Raji (cell line): ENCODE measurements around the gene DPP10.

Experiments used
- POLR2A ChIP-seq: IDR thresholded peaks from 2 replicates; pipeline ENCODE4 v1.6.1; 2011; ENCODE audit warnings: low read depth, low read length, control low read depth; ENCODE audit not compliant: insufficient read depth

DPP10 gene

GRCh38 chr2:115654362-115654761 is 1211.9 kb downstream of the DPP10 start:
- TF ChIP-seq POLR2A = no peak

GRCh38 chr2:115678129-115678528 is 1235.7 kb downstream of the DPP10 start:
- no peak for TF ChIP-seq POLR2A

- no peak for TF ChIP-seq POLR2A
These were observed 1241.9 kb downstream of the DPP10 start for GRCh38 chr2:115684345-115684744.

- TF ChIP-seq POLR2A = no peak
These were observed 1249.0 kb downstream of the DPP10 start for GRCh38 chr2:115691409-115691808.

- no peak for TF ChIP-seq POLR2A
These were observed 1252.2 kb downstream of the DPP10 start for GRCh38 chr2:115694651-115695050.

- TF ChIP-seq POLR2A = no peak
These were observed 1290.8 kb downstream of the DPP10 start for GRCh38 chr2:115733190-115733775.

GRCh38 chr2:115738111-115738510 is 1295.7 kb downstream of the DPP10 start:
- TF ChIP-seq POLR2A = no peak

GRCh38 chr2:115739574-115739973 is 1297.1 kb downstream of the DPP10 start:
- TF ChIP-seq POLR2A = no peak

GRCh38 chr2:115746151-115746550 is 1303.7 kb downstream of the DPP10 start:
- no peak for TF ChIP-seq POLR2A

- TF ChIP-seq POLR2A = no peak
These were observed 1314.8 kb downstream of the DPP10 start for GRCh38 chr2:115757286-115757685.

- TF ChIP-seq POLR2A = no peak
These were observed 1321.2 kb downstream of the DPP10 start for GRCh38 chr2:115763601-115764000.

- TF ChIP-seq POLR2A = no peak
These were observed 1329.1 kb downstream of the DPP10 start for GRCh38 chr2:115771516-115771915.

GRCh38 chr2:115774361-115774760 is 1331.9 kb downstream of the DPP10 start:
- TF ChIP-seq POLR2A = no peak

- TF ChIP-seq POLR2A = no peak
These were observed 1336.7 kb downstream of the DPP10 start for GRCh38 chr2:115779085-115779632.

- no peak for TF ChIP-seq POLR2A
These were observed 1339.8 kb downstream of the DPP10 start for GRCh38 chr2:115782286-115782685.

GRCh38 chr2:115796078-115796477 is 1353.6 kb downstream of the DPP10 start:
- TF ChIP-seq POLR2A = no peak

GRCh38 chr2:115807276-115807675 is 1364.8 kb downstream of the DPP10 start:
- no peak for TF ChIP-seq POLR2A
